Skeletal muscle cell (primary cell): ENCODE results near the gene NFYA.

ENCODE experiments used
- DNase-seq: peaks from one replicate; pipeline ENCODE4 v3.0.0-alpha.2; 2010; ENCODE audit warnings: low read depth
- H3K4me3 ChIP-seq: 2 replicates; pipeline ENCODE4 v1.5.1; 2011; ENCODE audit warnings: low read depth, mild to moderate bottlenecking, control low read depth, low read length, moderate library complexity

Gene NFYA

GRCh38 chr6:41043151-41043550 lies 29.6 kb upstream of the NFYA start:
- no peak for DNase-seq

GRCh38 chr6:41045664-41046063 lies 27.1 kb upstream of the NFYA start:
- DNase-seq = no peak

More at GRCh38 chr6:41043151-41043550, 29.6 kb upstream of the NFYA start:
- H3K4me3 ChIP-seq = no peak overlapping the region

DNA sequence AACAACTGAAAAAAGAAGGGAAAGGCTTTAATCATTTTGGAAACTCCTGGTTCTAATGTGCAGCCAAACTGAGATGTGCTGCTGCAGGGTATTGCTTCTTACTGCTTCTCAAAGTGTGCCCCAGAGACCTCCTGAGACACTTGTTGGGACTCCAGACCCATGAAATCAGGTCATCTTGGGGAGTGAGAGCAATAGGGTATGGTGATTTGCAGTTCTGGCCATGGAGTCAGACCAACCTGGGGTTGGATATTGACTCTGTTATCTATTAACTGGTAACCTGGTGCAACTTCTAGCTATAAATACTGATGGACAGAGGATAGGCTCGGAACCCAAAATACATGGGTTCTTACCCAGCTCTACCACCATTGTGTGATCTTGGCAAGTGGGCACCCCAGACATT lies 26.7 kb upstream of the NFYA start:
- no peak overlapping the region for H3K4me3 ChIP-seq
- DNase-seq = no peak

More at GRCh38 chr6:41045664-41046063, 27.1 kb upstream of the NFYA start:
- no peak overlapping the region for H3K4me3 ChIP-seq

DNA sequence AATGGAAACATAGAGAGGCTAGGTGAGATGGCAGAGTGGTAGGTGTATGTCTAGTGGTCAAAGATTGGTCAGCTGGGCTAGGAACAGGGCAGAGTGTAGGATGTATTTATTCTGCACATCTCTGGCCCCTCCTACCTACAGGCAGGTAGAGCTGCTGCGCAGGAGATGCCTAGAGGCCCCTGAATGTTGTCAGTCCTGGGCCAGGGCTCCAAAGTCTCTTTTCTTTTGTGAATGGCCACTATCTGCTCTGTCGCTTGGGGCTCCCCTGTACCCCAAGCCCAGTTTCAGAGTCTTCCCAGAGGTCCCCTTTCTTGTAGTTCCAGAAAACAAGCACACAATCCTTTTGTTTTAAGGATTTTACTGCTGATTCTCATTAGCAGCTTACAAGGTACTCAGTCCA lies 25.5 kb upstream of the NFYA start:
- H3K4me3 ChIP-seq = no peak overlapping the region
- DNase-seq = no peak

DNA sequence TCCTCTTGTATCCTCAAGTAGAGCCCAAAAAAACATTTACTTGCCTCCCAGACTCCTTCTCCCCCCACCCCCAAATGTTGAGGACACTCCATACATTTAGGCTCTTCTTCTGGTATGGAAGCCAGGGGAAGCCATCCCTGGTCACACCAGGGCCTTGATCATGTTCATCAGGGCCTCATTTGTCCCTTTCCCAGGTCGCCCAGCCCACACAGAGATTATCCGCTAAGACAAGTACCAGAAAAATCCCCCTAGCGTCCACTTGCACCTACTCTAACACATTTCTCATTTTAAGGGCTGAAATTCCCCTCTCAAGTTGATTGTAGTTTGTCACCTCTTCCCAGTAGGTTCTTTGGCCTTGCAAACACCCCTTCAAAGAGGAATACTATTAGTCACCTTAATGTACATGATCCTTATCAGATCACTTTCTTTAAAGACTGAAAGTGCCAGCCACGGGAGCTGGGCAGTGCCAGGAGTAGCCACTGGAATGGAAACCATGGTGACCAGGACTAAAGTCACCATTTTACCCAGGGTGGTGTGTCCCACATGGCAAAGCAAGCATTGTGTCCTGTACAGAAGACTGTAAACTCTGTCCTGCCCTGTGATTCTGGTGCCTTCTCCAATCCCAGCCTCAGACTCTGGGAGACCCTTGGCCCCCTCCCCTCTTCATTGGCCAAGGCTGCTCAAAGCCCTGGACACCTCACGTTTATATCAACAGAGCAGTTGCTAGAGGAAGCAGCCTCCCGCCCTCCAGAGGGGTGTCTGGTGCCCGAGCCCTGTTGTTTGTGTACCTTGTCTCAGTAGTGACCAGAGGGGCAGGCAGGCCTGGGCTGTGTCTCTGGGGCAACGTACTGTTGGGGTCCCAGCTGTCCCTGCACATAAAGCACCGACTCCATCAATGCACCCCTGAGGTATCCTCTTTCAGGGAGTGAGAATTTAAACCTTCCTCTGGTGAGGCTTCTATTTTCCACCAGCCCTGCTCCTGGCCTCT lies 24.7 kb upstream of the NFYA start:
- DNase-seq = no peak
- H3K4me3 ChIP-seq = no peak overlapping the region

GRCh38 chr6:41049521-41049920 lies 23.3 kb upstream of the NFYA start:
- no peak overlapping the region for H3K4me3 ChIP-seq
- no peak for DNase-seq

GRCh38 chr6:41049955-41050354 lies 22.8 kb upstream of the NFYA start:
- no peak overlapping the region for H3K4me3 ChIP-seq
- DNase-seq = no peak

DNA sequence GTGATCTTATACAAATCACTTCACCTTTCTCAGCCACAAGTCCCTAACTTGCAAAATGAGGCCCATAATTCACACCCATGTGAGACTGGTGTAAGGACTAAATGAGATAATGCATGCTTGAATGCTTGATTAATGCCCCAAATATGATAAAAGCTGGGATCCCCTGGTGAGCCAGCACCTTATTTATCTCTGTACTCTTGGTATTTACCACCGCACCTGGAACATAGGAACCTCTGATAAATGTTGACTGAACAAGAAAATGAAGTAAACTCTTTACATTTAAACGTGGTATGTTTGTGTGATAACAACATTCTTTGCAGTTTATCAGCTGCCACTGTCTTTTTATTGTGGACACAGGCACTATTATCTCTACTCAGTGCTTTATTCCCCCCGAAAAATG lies 22.2 kb upstream of the NFYA start:
- no peak overlapping the region for H3K4me3 ChIP-seq
- DNase-seq = no peak

- H3K4me3 ChIP-seq = no peak overlapping the region
- DNase-seq = no peak
These were observed 20.9 kb upstream of the NFYA start for GRCh38 chr6:41051873-41052272.

- no peak for DNase-seq
- H3K4me3 ChIP-seq = no peak within 1 kb of the TSS
These were observed 19.7 kb upstream of the NFYA start, which contains the start of gene APOBEC2 for GRCh38 chr6:41053041-41053440. APOBEC2 (plus strand) TSS chr6:41053202; CDS start chr6:41053348, 146 bp downstream.

DNA sequence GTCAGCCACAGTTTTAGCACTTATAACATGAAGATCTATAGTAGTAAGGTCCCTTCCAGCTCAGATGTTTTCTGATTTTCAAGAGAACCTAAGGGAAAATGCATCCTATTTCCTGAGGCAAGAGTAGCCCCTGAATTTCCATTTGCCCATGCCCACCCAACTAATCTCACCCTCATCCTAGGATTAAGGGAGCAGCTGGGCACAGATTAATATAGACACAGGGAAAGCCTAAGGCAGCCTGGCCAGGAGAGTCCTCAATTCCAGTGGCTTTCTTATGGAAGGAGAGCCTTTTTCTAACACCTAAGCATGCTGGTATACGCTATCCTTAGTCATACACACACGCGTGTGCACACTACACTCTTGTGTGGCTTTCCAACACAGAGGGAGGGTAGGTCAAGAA lies 18.3 kb upstream of the NFYA start:
- no peak for DNase-seq

DNA sequence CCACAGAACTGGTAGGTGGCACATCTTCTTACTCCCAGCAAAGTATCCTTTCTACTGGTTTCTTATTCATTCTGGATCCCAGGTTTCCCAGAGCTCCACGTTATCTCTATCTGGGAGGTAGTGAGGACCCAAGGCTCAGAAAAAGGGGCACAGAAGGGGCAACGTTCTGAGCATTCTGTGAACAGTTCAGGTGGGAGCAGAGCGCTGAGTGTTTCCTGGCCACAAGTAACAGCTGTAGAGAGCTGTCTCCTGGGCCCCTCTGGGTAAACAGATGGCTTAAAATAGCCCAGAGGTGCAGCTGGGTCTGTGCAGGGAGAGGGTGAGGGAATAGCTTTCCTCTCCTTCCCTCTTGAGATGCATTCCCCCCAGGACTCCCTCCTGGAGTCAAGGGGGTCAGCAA lies 17.6 kb upstream of the NFYA start:
- DNase-seq = no peak
- H3K4me3 ChIP-seq = no peak overlapping the region

More for the DNA sequence above, 18.3 kb upstream of the NFYA start:
- no peak overlapping the region for H3K4me3 ChIP-seq

DNA sequence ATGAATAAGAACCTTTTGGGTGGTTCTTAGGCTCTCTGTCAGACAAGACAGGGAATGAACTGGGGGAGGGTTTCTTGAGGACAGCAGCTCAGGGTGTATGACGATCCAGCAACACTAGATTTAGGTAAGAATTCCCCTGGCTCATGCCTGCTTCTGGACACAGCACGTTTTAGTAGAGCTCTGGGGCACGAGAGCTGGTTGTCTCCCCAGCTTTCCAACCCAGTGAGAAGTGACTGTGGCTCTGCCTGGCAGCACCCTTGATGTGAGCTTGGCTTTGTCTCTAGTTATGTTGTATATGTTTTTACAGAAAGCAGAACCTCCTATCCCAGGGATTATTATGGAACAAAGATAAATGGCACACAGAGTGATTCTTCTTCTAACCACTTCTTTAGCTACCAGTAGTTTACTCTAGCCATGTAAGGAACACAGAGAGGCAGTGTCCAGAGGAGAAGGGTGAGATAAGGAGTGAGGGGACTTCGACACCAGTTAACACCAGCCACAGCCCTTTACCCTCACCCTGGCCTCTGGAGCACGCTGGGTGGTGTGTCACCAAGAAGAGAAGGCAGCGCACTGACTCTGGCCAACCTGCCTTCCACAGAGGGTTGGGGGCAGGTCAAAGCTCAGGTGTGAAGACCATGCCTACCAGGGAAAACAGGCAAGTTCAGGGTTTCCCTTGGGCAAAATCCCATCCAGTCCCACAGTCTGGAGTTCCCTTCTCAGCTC lies 15.8 kb upstream of the NFYA start:
- DNase-seq = no peak
- H3K4me3 ChIP-seq = no peak overlapping the region

DNA sequence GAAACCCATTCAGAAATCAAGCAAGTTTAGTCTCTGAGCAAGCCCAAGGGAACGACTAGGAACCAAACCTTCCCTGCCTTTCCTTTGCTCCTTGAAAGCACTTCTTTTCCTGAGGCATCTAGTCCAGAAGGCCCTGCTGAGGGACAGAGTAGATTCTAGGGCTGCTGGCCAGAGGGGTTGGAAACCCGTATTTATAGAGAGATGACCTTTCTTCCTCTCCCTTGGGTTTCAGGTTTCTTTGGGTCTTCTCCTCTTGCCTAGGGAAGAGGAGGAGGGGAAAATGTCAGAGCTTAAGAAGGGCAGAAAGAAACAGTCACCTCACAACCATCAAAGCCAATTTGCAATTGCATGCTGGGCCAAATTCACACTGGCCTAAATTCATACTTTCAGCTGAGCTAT lies 14.0 kb upstream of the NFYA start:
- no peak overlapping the region for H3K4me3 ChIP-seq
- DNase-seq = no peak

DNA sequence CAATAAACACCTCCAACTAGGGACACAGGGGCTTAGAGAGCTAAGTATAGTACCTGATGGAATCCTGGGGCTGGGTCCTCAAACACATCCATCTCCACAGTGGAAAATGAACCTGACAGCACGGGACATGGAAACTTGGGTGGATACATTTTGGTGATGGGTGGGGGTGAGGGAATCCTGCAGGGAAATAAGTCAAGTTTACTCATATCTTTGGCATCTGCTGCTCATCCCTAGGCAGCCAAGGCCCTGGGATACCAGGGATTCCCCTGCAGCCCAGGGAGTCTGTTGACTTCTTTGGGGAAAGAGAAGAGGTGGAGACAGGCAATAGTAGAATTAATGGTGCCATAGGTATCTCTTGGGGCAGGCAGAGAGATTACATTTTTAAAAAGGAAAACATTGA lies 13.2 kb upstream of the NFYA start:
- H3K4me3 ChIP-seq = no peak overlapping the region
- DNase-seq = no peak

DNA sequence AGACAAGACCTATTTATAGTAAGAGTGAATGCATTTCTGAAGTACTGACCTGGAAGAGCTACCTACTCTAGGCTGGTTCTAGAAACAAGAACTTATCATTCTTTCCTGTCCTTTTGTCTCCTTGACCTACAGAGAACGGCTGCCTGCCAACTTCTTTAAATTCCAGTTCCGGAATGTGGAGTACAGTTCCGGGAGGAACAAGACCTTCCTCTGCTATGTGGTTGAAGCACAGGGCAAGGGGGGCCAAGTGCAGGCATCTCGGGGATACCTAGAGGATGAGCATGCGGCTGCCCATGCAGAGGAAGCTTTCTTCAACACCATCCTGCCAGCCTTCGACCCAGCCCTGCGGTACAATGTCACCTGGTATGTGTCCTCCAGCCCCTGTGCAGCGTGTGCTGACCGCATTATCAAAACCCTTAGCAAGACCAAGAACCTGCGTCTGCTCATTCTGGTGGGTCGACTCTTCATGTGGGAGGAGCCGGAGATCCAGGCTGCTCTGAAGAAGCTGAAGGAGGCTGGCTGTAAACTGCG lies 11.5 kb upstream of the NFYA start:
- no peak for DNase-seq
- no peak overlapping the region for H3K4me3 ChIP-seq

DNA sequence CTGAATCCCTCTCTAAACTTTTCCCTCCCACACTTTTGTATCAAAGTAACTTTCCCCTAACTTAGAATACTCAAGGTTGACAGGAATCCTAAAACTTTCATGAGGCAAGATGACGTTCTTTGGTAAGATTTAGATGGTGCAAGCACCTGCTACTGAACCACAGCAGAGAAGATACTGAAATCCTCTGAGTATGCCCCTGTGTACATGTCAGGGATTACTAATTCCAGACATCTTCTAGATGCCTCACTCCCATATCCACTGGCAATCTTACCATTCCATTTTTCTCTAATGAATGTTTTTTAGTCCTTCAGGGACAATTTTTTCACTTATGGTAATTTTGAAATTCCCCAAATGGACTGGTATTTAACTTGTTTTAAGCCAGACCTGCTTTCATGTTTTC lies 10.7 kb upstream of the NFYA start:
- DNase-seq = no peak
- H3K4me3 ChIP-seq = no peak overlapping the region

GRCh38 chr6:41063884-41064285 lies 8.9 kb upstream of the NFYA start:
- no peak for DNase-seq
- no peak overlapping the region for H3K4me3 ChIP-seq

- no peak overlapping the region for H3K4me3 ChIP-seq
- DNase-seq = no peak
These were observed 7.9 kb upstream of the NFYA start for GRCh38 chr6:41064841-41065240.

DNA sequence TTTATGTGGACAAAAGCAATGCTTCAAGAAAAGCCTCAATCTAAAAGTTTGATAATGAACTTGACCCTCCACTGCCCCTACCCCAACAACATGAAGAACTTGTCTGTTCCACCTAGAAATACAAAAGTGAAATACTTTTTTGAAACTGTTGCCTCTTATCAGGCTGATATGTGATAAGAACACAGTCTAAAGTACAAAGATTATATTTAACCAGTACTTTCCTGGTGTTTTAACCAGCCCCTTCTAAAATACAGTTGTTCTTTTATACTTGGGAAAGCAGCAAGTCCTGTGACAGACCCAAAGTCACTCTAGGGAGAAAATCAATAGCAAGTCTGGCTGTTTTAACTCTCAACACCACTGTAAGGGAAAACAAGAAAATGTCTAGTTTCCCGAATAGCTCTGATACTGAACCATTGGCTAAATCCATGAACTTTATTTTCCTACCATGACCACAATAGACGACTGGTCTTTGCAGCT lies 7.2 kb upstream of the NFYA start:
- no peak overlapping the region for H3K4me3 ChIP-seq
- no peak for DNase-seq
